ENCODE results near the gene ARHGEF33.

DNA sequence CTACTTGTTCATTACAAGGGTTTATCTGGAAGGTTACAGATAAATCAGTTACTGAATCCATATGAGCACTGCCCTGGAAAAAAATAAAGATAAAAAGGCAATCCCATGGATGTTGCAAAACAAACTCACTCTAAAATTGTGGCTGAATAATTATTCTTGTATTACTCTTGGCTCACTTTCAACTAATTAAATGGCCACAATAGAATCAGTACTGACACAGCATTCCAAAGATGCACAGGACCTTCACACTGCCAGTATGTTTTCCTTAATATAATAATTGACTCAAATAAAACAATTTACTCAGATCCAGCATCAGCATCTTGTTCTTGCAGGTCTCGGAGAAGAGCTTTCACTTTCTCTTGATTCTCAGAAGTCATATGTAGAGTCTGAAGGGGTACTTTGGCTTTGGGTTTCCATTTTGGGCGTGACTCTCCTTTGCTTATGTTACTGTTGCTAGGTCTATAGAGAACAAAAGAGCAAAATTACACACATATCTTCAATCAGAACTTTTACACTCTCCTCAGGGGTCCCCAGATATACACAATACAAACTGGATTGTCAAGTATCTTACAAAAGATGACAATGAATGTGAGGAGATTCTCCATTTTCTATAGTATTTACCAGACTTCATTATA, 26.5 kb upstream of the ARHGEF33 start:
- TF ChIP-seq TAF1 (IDR thresholded peaks at IDR 0.05; ENCODE audit: low read depth) (no peak), RAD21 (IDR thresholded peaks at IDR 0.05; ENCODE audit: low read depth) (no peak), CEBPB (IDR thresholded peaks at IDR 0.05) (no peak), EP300 (IDR thresholded peaks at IDR 0.05; ENCODE audit: borderline replicate concordance) (no peak), TEAD4 (IDR thresholded peaks at IDR 0.05) (no peak), YY1 (IDR thresholded peaks at IDR 0.05; ENCODE audit: low read depth) (no peak), CREB1 (IDR thresholded peaks at IDR 0.05; ENCODE audit: low read depth) (no peak)
- TF ChIP-seq, protein P1, sequence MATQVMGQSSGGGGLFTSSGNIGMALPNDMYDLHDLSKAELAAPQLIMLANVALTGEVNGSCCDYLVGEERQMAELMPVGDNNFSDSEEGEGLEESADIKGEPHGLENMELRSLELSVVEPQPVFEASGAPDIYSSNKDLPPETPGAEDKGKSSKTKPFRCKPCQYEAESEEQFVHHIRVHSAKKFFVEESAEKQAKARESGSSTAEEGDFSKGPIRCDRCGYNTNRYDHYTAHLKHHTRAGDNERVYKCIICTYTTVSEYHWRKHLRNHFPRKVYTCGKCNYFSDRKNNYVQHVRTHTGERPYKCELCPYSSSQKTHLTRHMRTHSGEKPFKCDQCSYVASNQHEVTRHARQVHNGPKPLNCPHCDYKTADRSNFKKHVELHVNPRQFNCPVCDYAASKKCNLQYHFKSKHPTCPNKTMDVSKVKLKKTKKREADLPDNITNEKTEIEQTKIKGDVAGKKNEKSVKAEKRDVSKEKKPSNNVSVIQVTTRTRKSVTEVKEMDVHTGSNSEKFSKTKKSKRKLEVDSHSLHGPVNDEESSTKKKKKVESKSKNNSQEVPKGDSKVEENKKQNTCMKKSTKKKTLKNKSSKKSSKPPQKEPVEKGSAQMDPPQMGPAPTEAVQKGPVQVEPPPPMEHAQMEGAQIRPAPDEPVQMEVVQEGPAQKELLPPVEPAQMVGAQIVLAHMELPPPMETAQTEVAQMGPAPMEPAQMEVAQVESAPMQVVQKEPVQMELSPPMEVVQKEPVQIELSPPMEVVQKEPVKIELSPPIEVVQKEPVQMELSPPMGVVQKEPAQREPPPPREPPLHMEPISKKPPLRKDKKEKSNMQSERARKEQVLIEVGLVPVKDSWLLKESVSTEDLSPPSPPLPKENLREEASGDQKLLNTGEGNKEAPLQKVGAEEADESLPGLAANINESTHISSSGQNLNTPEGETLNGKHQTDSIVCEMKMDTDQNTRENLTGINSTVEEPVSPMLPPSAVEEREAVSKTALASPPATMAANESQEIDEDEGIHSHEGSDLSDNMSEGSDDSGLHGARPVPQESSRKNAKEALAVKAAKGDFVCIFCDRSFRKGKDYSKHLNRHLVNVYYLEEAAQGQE (IDR thresholded peaks at IDR 0.05; ENCODE audit: low read depth): no peak
- TF ChIP-seq, protein P2, sequence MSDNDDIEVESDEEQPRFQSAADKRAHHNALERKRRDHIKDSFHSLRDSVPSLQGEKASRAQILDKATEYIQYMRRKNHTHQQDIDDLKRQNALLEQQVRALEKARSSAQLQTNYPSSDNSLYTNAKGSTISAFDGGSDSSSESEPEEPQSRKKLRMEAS (IDR thresholded peaks at IDR 0.05): no peak

Measured in Ishikawa (cell line).